Measurements from ENCODE around the gene SMIM17. TPM values are rescaled to one million over a fixed set of nuclear protein-coding genes. Genes with fewer than 3 reads are reported as not detected.
"Not testable (repeated sequence)": the region's sequence is repeated elsewhere in the genome, so short reads cannot be mapped to it uniquely, and the experiment has no call there.

Gene SMIM17
- total RNA-seq, 1 experiment from 2014 or later, result not detected

GRCh38 chr19:56671613-56671994, 28.6 kb downstream of the SMIM17 start, which contains the start of gene ZNF835:
Gene ZNF835 (minus strand): TSS chr19:56671757. CDS start chr19:56665198, 6,559 bp downstream.
- CTCF ChIA-PET, result no interaction called here
- TF ChIP-seq FOSL1 (IDR thresholded peaks at IDR 0.05; ENCODE audit: low read depth) (no peak), CBX3 (IDR thresholded peaks at IDR 0.05; ENCODE audit: low read depth) (no peak), SIN3A (IDR thresholded peaks at IDR 0.05; ENCODE audit: low read depth) (no peak), YY1 (IDR thresholded peaks at IDR 0.05; ENCODE audit: extremely low read depth, insufficient replicate concordance, low read depth, low read length) (no peak), RAD21 (IDR thresholded peaks at IDR 0.05; ENCODE audit: low read depth) (no peak), ZNF274 (IDR thresholded peaks at IDR 0.05; ENCODE audit: low read depth, low read length) (no peak), POLR2AphosphoS5 (IDR thresholded peaks at IDR 0.05; ENCODE audit: low read depth, low read length) (no peak), SP1 (IDR thresholded peaks at IDR 0.05; ENCODE audit: low read depth) (no peak), EZH2 (IDR thresholded peaks at IDR 0.05) (no peak), ZFX (IDR thresholded peaks at IDR 0.05) (no peak), EGR1 (IDR thresholded peaks at IDR 0.05; ENCODE audit: low read depth) (no peak), POLR2A (IDR thresholded peaks at IDR 0.05; ENCODE audit: borderline replicate concordance, extremely low read depth, insufficient read depth, insufficient read length) (no peak), ELF1 (IDR thresholded peaks at IDR 0.05; ENCODE audit: borderline replicate concordance, low read depth) (no peak), CEBPB (IDR thresholded peaks at IDR 0.05; ENCODE audit: low read depth) (no peak)
- TF ChIP-seq, protein P1, sequence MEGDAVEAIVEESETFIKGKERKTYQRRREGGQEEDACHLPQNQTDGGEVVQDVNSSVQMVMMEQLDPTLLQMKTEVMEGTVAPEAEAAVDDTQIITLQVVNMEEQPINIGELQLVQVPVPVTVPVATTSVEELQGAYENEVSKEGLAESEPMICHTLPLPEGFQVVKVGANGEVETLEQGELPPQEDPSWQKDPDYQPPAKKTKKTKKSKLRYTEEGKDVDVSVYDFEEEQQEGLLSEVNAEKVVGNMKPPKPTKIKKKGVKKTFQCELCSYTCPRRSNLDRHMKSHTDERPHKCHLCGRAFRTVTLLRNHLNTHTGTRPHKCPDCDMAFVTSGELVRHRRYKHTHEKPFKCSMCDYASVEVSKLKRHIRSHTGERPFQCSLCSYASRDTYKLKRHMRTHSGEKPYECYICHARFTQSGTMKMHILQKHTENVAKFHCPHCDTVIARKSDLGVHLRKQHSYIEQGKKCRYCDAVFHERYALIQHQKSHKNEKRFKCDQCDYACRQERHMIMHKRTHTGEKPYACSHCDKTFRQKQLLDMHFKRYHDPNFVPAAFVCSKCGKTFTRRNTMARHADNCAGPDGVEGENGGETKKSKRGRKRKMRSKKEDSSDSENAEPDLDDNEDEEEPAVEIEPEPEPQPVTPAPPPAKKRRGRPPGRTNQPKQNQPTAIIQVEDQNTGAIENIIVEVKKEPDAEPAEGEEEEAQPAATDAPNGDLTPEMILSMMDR (IDR thresholded peaks at IDR 0.05 in 2 of 3, conservative IDR thresholded peaks at IDR 0.05 in 1 of 3; ENCODE audit: borderline replicate concordance in 1 of 3, insufficient read depth in 1 of 3, low read depth in 2 of 3, low read length in 2 of 3), result no peak
- TF ChIP-seq, protein P2, sequence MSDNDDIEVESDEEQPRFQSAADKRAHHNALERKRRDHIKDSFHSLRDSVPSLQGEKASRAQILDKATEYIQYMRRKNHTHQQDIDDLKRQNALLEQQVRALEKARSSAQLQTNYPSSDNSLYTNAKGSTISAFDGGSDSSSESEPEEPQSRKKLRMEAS (IDR thresholded peaks at IDR 0.05), result no peak
- Histone ChIP-seq H3K4me3 (replicated peaks in 1 of 2; ENCODE audit: low read depth in 1 of 2, low read length in 2 of 2) (no peak within 1 kb of the TSS), H3K27me3 (ENCODE audit: insufficient read depth, low read length) (no peaks in the 10 kb centered on the region), H3K79me2 (ENCODE audit: insufficient read depth, low read length) (no peaks in the 10 kb centered on the region), H3K9ac (ENCODE audit: low read length) (no peak within 1 kb of the TSS), H3K4me2 (ENCODE audit: low read length) (no peak within 1 kb of the TSS), H2AFZ (ENCODE audit: low read depth, low read length, poor library complexity, severe bottlenecking) (no peak within 1 kb of the TSS), H3K27ac (ENCODE audit: low read depth, low read length) (no peak within 1 kb of the TSS), H3K9me3 (ENCODE audit: control insufficient read depth in 1 of 2, insufficient read depth in 1 of 2, low read depth in 1 of 2, low read length in 2 of 2) (peaks cover 0 to 24% of the 10 kb centered on the region in 2 experiments; a peak in 2 of 4 replicates), H4K20me1 (ENCODE audit: insufficient read depth) (no peaks in the 10 kb centered on the region), H3K4me1 (ENCODE audit: control insufficient read depth in 1 of 2, insufficient read depth in 2 of 2, low read length in 2 of 2) (no peaks in the 10 kb centered on the region), H3K9me2 (ENCODE audit: insufficient read depth) (no peaks in the 10 kb centered on the region), H3K36me3 (ENCODE audit: control insufficient read depth in 1 of 2, insufficient read depth in 2 of 2, low read length in 2 of 2) (no peaks in the 10 kb centered on the region)
- POLR2A ChIA-PET, result no interaction called here
- ATAC-seq (no peak), DNase-seq (ENCODE audit: low read depth, low spot score) (no peak)
- BruUV-seq (replicated peaks), result no TSS peak
- RAD21 ChIA-PET (ENCODE audit: low non-redundant PET in 1 of 2, low total read pairs in 2 of 2, uncharacterized antibody in 2 of 2, unreplicated experiment in 2 of 2), result no interaction called here
- intact Hi-C loops (cut with micrococcal nuclease), result no loop called here

- H3K79me2 ChIP-seq (ENCODE audit: insufficient read depth, low read length); H3K9me2 ChIP-seq (ENCODE audit: insufficient read depth); H2AFZ ChIP-seq (ENCODE audit: low read depth, low read length, poor library complexity, severe bottlenecking); intact Hi-C loops (cut with micrococcal nuclease); H3K4me1 ChIP-seq (ENCODE audit: control insufficient read depth in 1 of 2, insufficient read depth in 2 of 2, low read length in 2 of 2); BruUV-seq (replicated peaks); H3K27me3 ChIP-seq (ENCODE audit: insufficient read depth, low read length); H3K4me3 ChIP-seq (replicated peaks in 1 of 2; ENCODE audit: low read depth in 1 of 2, low read length in 2 of 2); DNase-seq (ENCODE audit: low read depth, low spot score); H3K4me2 ChIP-seq (ENCODE audit: low read length); CTCF ChIA-PET; POLR2A ChIA-PET; H3K36me3 ChIP-seq (ENCODE audit: control insufficient read depth in 1 of 2, insufficient read depth in 2 of 2, low read length in 2 of 2); ATAC-seq; H3K27ac ChIP-seq (ENCODE audit: low read depth, low read length); RAD21 ChIA-PET (ENCODE audit: low non-redundant PET in 1 of 2, low total read pairs in 2 of 2, uncharacterized antibody in 2 of 2, unreplicated experiment in 2 of 2); H3K9ac ChIP-seq (ENCODE audit: low read length); H4K20me1 ChIP-seq (ENCODE audit: insufficient read depth): not testable (repeated sequence)
- peaks cover 0 to 21% of the 10 kb centered on the region in 2 experiments; a peak in 2 of 4 replicates for H3K9me3 ChIP-seq (ENCODE audit: control insufficient read depth in 1 of 2, insufficient read depth in 1 of 2, low read depth in 1 of 2, low read length in 2 of 2)
Measured at GRCh38 chr19:56672610-56673009, 29.7 kb downstream of the SMIM17 start.

All from HCT116 (cell line).